Skeletal muscle cell (primary cell): Measurements from ENCODE around the gene ZIC4.

Source experiments
- DNase-seq: peaks from one replicate; pipeline ENCODE4 v3.0.0-alpha.2; 2010; ENCODE audit warnings: low read depth
- H3K4me3 ChIP-seq: 2 replicates; pipeline ENCODE4 v1.5.1; 2011; ENCODE audit warnings: low read depth, mild to moderate bottlenecking, control low read depth, low read length, moderate library complexity

ZIC4 gene

GRCh38 chr3:147418808-147419701 is 12.7 kb upstream of the ZIC4 start:
- DNase-seq, result no peak
- peak overlapping the region; percentile 39 for H3K4me3 ChIP-seq

GRCh38 chr3:147418371-147418781 is 12.0 kb upstream of the ZIC4 start:
- DNase-seq, result no peak
- H3K4me3 ChIP-seq, result no peak overlapping the region

GRCh38 chr3:147417551-147418295 is 11.4 kb upstream of the ZIC4 start:
- no peak for DNase-seq
- H3K4me3 ChIP-seq, result no peak overlapping the region

- H3K4me3 ChIP-seq, result no peak overlapping the region
- DNase-seq, result no peak
Observed at GRCh38 chr3:147416931-147417330, 10.6 kb upstream of the ZIC4 start.

- H3K4me3 ChIP-seq, result no peak overlapping the region
- no peak for DNase-seq
Observed at GRCh38 chr3:147415874-147416273, 9.5 kb upstream of the ZIC4 start.

- no peak for DNase-seq
- no peak overlapping the region for H3K4me3 ChIP-seq
Observed at GRCh38 chr3:147415286-147415685, 8.9 kb upstream of the ZIC4 start.

GRCh38 chr3:147414390-147415138 is 8.2 kb upstream of the ZIC4 start:
- no peak for DNase-seq
- no peak overlapping the region for H3K4me3 ChIP-seq

GRCh38 chr3:147413686-147414389 is 7.5 kb upstream of the ZIC4 start:
- DNase-seq, result no peak
- no peak overlapping the region for H3K4me3 ChIP-seq

- no peak for DNase-seq
- no peak overlapping the region for H3K4me3 ChIP-seq
Observed at GRCh38 chr3:147412917-147413685, 6.8 kb upstream of the ZIC4 start.

- DNase-seq, result no peak
- peak overlapping the region; percentile 53 for H3K4me3 ChIP-seq
Observed at GRCh38 chr3:147412261-147412916, 6.0 kb upstream of the ZIC4 start.

GRCh38 chr3:147411815-147412241 is 5.5 kb upstream of the ZIC4 start:
- peak overlapping the region; percentile 53 for H3K4me3 ChIP-seq

GRCh38 chr3:147411238-147411814 is 5.0 kb upstream of the ZIC4 start:
- peak overlapping the region; percentile 53 for H3K4me3 ChIP-seq
- no peak for DNase-seq

More at GRCh38 chr3:147411815-147412241, 5.5 kb upstream of the ZIC4 start:
- DNase-seq, result no peak

- H3K4me3 ChIP-seq, result peak overlapping the region; percentile 53
- DNase-seq, result peak; percentile 33
Observed at GRCh38 chr3:147410526-147411237, 4.3 kb upstream of the ZIC4 start.

GRCh38 chr3:147410116-147410525 is 3.8 kb upstream of the ZIC4 start:
- H3K4me3 ChIP-seq, result peak overlapping the region; percentile 53
- DNase-seq, result no peak

GRCh38 chr3:147409143-147410115 is 3.1 kb upstream of the ZIC4 start, which contains the start of gene ZIC1:
Gene ZIC1, plus strand, starts transcription at chr3:147409365. Its CDS starts 748 bp downstream, at chr3:147410113.
- H3K4me3 ChIP-seq, result peak within 1 kb of the TSS; percentile 53
- DNase-seq, result no peak
